Subcutaneous abdominal adipose tissue (tissue), 5 donors: Measurements from ENCODE around the gene PITPNM1.
A peak's percentile ranks its signal among the peaks of the same experiment; 100 is the strongest.
"Not testable (repeated sequence)": the region's sequence is repeated elsewhere in the genome, so short reads cannot be mapped to it uniquely, and the experiment has no call there.

Source experiments
- H3K27ac ChIP-seq: one replicate; pipeline ENCODE4 v1.7.0; 2013; ENCODE audit warnings: low read depth, mild to moderate bottlenecking, inconsistent platforms, low read length, moderate library complexity
- H3K27me3 ChIP-seq, 5 donors: one replicate each; pipeline ENCODE4 v1.7.0; 2013; ENCODE audit warnings: low read length in 5 of 5, inconsistent platforms in 1 of 5; ENCODE audit not compliant: control insufficient read depth in 5 of 5, insufficient read depth in 4 of 5
- H3K36me3 ChIP-seq, 5 donors: one replicate each; pipeline ENCODE4 v1.7.0; 2013; ENCODE audit warnings: low read length in 5 of 5; ENCODE audit not compliant: control insufficient read depth in 5 of 5, insufficient read depth in 5 of 5
- H3K4me1 ChIP-seq, 5 donors: one replicate each; pipeline ENCODE4 v1.7.0; 2013; ENCODE audit warnings: low read length in 5 of 5, mild to moderate bottlenecking in 3 of 5, moderate library complexity in 1 of 5; ENCODE audit not compliant: control insufficient read depth in 5 of 5, insufficient read depth in 5 of 5
- H3K4me3 ChIP-seq, 5 donors: one replicate each; pipeline ENCODE4 v1.7.0; 2013; ENCODE audit warnings: low read length in 5 of 5, low read depth in 1 of 5
- H3K9ac ChIP-seq, 5 donors: one replicate each; pipeline ENCODE4 v1.7.0; 2013; ENCODE audit warnings: low read length in 5 of 5, mild to moderate bottlenecking in 4 of 5, moderate library complexity in 3 of 5
- H3K9me3 ChIP-seq, 5 donors: one replicate each; pipeline ENCODE4 v1.7.0; 2013; ENCODE audit warnings: low read length in 5 of 5; ENCODE audit not compliant: control insufficient read depth in 5 of 5
- donor health status: healthy.
- donor health status: healthy.
- donor health status: healthy.
- donor health status: healthy.
- donor health status: healthy.

The PITPNM1 gene

DNA sequence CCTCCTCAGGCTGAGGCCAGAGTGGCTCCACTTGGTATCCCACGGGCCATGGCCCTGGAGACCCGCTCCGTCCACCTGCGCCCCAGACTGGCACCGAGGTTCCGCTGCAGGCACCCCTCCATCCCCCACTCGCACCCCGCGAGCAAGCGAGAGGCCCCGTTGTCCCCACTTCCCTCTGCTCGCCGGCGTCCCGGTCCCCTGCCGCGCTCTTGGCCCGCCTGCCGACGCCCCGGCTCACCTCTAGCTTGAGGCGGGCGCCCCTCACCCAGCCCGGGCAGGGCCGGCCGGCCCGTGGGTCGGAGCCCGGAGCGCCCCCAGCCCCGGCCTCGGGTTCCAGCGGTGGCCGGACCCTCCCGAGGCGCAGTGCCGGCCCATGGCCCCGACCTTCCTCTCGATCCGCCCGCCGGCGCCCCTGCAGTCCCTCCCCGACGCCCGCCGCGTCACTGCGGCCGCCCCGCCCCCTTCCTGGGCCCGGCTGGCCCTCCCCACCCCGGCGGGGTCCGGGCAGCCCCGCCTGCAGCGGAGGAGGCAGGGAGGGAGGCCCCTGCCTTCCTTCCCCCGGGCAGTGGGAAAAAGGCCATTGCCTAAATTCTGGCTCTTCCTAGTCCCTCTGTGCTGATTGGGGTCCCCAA lies at the start of gene PITPNM1:
Gene PITPNM1 (minus strand): TSS at position 414 of the 632 bp plus-strand sequence. CDS start 1,183 bp downstream, outside the sequence.
- H3K36me3 ChIP-seq: peaks cover 0 to 17% (median 3%) of the 10 kb centered on the region in 5 donors
- peaks cover 2 to 54% (median 46%) of the 10 kb centered on the region in 5 donors for H3K4me1 ChIP-seq
- H3K27ac ChIP-seq: peak within 1 kb of the TSS; percentile 87
- H3K9ac ChIP-seq: peak within 1 kb of the TSS in 4 of 5 donors; percentile 69 to 79 (median 69)
- peaks cover 0 to 3% (median 0%) of the 10 kb centered on the region in 5 donors for H3K27me3 ChIP-seq
- no peaks in the 10 kb centered on the region for H3K9me3 ChIP-seq
- peak within 1 kb of the TSS; percentile 53 to 79 (median 72) for H3K4me3 ChIP-seq

DNA sequence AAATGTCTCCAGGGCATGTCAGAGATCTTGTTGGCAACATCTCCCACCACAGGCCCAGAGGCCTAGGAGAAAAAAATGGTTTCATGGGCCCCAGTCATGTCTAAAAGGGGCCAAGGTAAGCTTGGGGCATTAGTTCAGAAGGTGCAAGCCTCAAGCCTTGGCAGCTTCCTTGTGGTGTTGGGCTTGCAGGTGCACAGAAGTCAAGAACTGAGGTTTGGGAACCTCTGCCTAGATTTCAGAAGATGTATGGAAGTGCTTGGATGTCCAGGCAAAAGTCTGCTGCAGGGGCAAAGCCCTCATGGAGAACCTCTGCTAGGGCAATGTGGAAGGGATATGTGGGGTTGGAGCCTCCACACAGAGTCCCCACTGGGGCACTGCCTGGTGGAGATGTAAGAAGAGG lies 46.5 kb upstream of the PITPNM1 start:
- not testable (repeated sequence) for H3K9ac ChIP-seq

DNA sequence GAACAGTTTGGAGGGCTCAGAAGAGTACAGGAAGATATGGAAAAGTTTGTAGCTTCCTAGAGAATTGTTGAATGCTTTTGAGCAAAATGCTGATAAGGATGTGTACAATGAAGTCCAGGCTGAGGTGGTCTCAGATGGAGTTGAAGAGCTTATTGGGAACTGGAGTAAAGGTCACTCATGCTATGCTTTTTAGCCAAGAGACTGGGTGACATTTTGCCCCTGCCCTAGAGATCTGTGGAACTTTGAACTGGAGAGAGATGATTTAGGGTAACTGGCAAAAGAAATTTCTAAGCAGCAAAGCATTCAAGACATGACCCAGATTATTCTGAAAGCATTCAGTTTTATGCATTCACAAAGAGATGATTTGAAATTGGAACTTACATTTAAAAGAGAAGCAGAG lies 46.0 kb upstream of the PITPNM1 start:
- H3K27me3 ChIP-seq: peaks cover 0 to 3% (median 0%) of the 10 kb centered on the region in 5 donors
- H3K9ac ChIP-seq: no peak overlapping the region
- no peak overlapping the region for H3K27ac ChIP-seq
- H3K4me1 ChIP-seq: no peaks in the 10 kb centered on the region
- H3K36me3 ChIP-seq: no peaks in the 10 kb centered on the region
- no peaks in the 10 kb centered on the region for H3K9me3 ChIP-seq
- no peak overlapping the region for H3K4me3 ChIP-seq

More for the DNA sequence above, 46.5 kb upstream of the PITPNM1 start:
- not testable (repeated sequence) for H3K4me1 ChIP-seq, H3K4me3 ChIP-seq, H3K36me3 ChIP-seq, H3K27me3 ChIP-seq, H3K27ac ChIP-seq, H3K9me3 ChIP-seq

DNA sequence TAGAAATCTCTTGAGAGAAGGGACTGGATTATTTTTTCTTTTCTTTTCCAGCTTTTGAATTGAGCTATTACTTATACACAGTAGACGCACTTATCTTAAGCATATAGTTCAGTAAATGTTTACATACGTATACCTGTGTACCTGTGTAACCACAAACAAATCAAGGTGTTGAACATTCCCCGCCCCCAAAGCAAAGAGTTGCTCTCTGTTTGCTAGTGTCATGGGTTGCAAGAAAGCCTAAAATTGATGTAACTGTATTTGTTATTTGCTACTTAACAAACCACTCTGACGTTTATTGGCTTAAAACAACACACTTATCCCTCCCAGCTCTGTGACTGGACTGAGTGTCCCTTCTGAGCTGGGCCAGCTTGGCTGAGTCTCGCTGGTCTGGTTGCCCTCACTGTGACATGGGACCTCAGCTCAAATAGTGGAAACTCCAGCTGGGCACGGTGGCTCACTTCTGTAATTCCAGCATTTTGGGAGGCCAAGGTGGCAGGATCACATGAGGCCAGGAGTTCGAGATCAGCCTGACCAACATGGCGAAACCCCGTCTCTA lies 43.5 kb upstream of the PITPNM1 start:
- peaks cover 0 to 3% (median 0%) of the 10 kb centered on the region in 5 donors for H3K27me3 ChIP-seq
- no peak overlapping the region for H3K27ac ChIP-seq
- no peak overlapping the region for H3K9ac ChIP-seq
- H3K9me3 ChIP-seq: no peaks in the 10 kb centered on the region
- H3K4me3 ChIP-seq: no peak overlapping the region
- H3K36me3 ChIP-seq: no peaks in the 10 kb centered on the region
- peaks cover 0 to 11% (median 9%) of the 10 kb centered on the region in 5 donors for H3K4me1 ChIP-seq

DNA sequence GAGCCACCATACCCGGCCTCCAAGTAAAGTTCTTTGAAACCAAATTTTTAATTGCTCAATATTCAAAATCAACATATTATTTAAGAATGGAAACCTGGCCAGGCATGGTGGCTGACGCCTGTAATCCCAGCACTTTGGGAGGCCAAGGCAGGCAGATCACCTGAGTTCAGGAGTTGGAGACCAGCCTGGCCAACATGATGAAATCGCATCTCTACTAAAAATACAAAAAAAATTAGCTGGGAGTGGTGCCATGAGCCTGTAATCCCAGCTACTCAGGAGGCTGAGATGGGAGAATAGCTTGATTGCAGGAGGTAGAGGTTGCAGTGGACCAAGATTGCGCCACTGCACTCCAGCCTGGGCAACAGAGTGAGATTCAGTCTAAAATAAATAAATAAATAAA lies 42.9 kb upstream of the PITPNM1 start:
- not testable (repeated sequence) for H3K27ac ChIP-seq, H3K9me3 ChIP-seq, H3K9ac ChIP-seq, H3K36me3 ChIP-seq, H3K4me3 ChIP-seq, H3K27me3 ChIP-seq
- H3K4me1 ChIP-seq: peaks cover 0 to 11% (median 9%) of the 10 kb centered on the region in 5 donors

DNA sequence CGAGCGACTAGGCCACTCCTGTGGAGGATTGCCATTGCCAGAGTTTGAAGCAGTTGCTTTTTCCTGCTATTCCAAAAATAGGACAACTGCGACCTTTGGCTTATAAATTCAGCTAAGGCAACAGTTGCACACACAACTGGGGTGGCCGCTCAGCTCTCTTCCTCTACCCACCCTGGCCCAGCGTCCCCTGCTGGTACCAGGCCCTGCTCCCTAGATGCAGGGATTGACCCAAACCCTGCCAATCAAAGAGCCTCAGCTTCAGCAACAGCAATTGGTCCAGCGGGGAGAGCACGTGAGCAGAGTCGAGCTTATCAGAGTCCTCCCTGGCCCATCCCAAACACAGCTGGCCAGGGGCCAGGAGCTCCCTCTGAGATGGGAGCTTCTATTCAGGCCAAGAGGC lies 40.1 kb upstream of the PITPNM1 start:
- Histone ChIP-seq H3K4me1 (peaks cover 0 to 11% (median 9%) of the 10 kb centered on the region in 5 donors), H3K4me3 (peak overlapping the region in 1 of 5 donors; percentile 29), H3K27me3 (peaks cover 0 to 3% (median 0%) of the 10 kb centered on the region in 5 donors), H3K9ac (no peak overlapping the region), H3K27ac (no peak overlapping the region), H3K36me3 (no peaks in the 10 kb centered on the region), H3K9me3 (no peaks in the 10 kb centered on the region)

DNA sequence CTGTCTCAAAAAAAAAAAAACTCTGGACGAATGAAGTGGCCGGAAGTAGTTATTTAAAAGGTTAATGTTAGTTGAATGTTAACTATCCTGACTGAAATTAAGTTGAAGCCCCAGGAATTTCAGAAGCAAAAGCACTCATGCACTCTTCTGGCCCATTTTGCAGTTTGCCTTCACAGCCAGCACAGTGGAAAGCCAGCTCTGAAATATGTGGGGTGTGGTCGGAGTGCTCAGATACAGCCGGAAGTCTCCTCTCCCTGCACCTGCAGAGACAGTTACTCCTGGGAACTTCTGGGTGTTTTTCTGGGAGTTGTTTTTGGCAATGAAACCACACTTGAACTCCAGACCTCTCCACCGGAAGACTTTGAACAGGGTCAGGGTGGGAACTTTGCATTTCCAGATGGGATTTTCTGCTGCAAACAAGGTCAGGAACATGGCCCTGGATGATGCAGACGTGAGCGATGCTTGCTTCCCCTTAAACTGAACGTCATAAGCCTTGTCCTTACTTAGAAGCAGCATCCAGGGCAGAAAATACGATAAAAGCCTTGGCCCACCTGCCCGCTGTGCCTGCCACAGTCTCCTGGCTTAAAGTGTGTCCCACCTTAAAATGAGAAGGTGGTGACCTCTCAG lies 39.6 kb upstream of the PITPNM1 start:
- H3K4me1 ChIP-seq: peaks cover 0 to 11% (median 9%) of the 10 kb centered on the region in 5 donors
- no peaks in the 10 kb centered on the region for H3K9me3 ChIP-seq
- H3K27me3 ChIP-seq: peaks cover 0 to 3% (median 0%) of the 10 kb centered on the region in 5 donors
- H3K36me3 ChIP-seq: no peaks in the 10 kb centered on the region
- H3K9ac ChIP-seq: no peak overlapping the region
- no peak overlapping the region for H3K27ac ChIP-seq
- H3K4me3 ChIP-seq: no peak overlapping the region

DNA sequence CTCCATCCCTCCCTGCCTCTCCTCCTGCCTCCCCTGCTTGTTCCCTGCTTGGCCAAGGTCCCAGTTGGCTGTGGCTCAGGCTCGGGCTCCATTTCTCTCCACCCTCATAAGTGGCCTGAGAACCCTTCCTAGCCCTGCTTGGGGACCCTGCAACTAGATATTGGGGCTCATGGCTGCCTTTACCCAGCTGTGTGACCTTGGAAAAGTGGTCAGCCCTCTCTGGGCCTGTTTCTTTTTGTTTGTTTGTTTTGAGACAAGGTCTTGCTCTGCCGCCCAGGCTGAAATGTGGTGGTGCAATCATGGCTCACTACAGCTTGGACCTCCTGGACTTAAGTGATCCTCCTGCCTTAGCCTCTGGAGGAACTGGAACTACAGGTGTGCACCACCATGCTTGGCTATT lies 38.4 kb upstream of the PITPNM1 start:
- Histone ChIP-seq H3K27me3 (peaks cover 0 to 3% (median 0%) of the 10 kb centered on the region in 5 donors), H3K9ac (no peak overlapping the region), H3K36me3 (no peaks in the 10 kb centered on the region), H3K4me1 (peaks cover 0 to 11% (median 9%) of the 10 kb centered on the region in 5 donors), H3K4me3 (no peak overlapping the region), H3K9me3 (no peaks in the 10 kb centered on the region), H3K27ac (no peak overlapping the region)

DNA sequence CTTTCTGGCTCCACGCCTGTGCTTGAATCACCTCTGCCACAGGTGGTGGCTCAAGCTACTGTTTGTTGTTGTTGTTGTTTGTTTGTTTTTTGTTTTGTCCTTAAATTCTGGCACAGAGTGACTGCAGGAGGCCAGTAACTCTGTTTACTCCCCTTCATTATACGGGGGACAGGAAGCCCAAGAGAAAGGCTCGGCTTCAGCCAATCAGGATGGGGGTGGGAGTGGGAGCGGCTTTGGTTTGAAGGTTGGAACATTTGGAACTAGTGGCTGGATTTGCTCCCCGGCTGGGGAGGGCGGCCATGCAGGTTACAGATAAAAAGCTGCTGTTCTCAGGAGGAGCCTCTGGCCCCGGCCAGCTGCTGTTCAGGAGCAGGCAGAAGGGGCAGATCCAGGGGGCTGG lies 37.8 kb upstream of the PITPNM1 start:
- Histone ChIP-seq H3K4me3 (no peak overlapping the region), H3K9ac (no peak overlapping the region), H3K9me3 (no peaks in the 10 kb centered on the region), H3K27ac (no peak overlapping the region), H3K4me1 (peaks cover 0 to 13% (median 9%) of the 10 kb centered on the region in 5 donors), H3K36me3 (no peaks in the 10 kb centered on the region), H3K27me3 (peaks cover 0 to 3% (median 0%) of the 10 kb centered on the region in 5 donors)

DNA sequence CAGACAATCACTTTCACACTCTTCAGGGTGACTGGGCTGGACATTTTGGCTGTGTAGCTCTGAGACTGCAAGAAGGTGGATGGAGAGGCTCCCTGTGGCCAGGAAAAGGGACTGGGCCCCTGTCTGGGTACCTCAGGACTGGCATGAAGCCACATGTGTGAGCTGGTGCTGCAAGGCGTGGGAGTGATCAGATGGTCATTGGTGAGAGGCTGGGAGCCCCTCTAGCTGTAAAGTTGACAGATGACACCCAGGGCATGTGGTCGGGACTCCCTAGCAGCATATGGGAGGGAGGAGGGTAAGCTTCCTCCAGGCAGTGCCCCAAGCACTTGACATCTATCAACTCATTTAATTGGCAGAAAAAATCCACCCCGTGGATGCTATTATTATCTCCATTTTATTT lies 37.0 kb upstream of the PITPNM1 start:
- H3K9ac ChIP-seq: no peak overlapping the region

More for the DNA sequence above, 37.0 kb upstream of the PITPNM1 start:
- H3K27me3 ChIP-seq: peaks cover 0 to 3% (median 0%) of the 10 kb centered on the region in 5 donors
- H3K9me3 ChIP-seq: no peaks in the 10 kb centered on the region
- H3K36me3 ChIP-seq: no peaks in the 10 kb centered on the region
- H3K27ac ChIP-seq: no peak overlapping the region
- no peak overlapping the region for H3K4me3 ChIP-seq
- peaks cover 0 to 13% (median 9%) of the 10 kb centered on the region in 5 donors for H3K4me1 ChIP-seq
